Lower leg skin (tissue), 3 donors: ENCODE data around the gene CCDC34.

ENCODE experiments used
- POLR2A ChIP-seq, 2 donors: fragments of 450-650 bp; IDR thresholded peaks; one replicate each; pipeline ENCODE4 v1.6.1; 2016 to 2017; ENCODE audit warnings: antibody characterized with exemption in 2 of 2, mild to moderate bottlenecking in 1 of 2, moderate library complexity in 1 of 2
- TF ChIP-seq, protein P1 (sequence below), 3 donors: fragments of 450-650 bp; IDR thresholded peaks; one replicate each; pipeline ENCODE4 v1.5.1; 2016; ENCODE audit warnings: antibody characterized with exemption in 3 of 3, mild to moderate bottlenecking in 3 of 3, moderate library complexity in 2 of 3

DNA sequence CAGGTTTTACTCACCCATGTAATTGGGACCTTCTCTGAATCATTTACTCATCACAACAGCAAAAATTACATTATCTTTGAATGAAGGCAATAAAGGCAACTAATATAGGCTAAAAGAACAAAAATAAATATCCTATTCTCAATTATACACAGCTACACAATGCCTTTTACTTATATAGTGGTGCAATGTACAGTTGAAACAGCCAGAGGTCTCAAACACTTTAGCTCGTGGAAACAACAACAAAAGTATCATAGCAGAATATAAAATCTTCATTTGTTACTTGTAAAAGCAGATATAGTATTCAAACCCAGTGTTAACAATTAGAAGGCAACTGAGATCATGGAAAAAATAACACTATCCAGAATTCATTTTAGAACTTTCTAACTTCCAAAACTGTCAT is 20.6 kb upstream of the CCDC34 start:
- TF ChIP-seq, protein P1, sequence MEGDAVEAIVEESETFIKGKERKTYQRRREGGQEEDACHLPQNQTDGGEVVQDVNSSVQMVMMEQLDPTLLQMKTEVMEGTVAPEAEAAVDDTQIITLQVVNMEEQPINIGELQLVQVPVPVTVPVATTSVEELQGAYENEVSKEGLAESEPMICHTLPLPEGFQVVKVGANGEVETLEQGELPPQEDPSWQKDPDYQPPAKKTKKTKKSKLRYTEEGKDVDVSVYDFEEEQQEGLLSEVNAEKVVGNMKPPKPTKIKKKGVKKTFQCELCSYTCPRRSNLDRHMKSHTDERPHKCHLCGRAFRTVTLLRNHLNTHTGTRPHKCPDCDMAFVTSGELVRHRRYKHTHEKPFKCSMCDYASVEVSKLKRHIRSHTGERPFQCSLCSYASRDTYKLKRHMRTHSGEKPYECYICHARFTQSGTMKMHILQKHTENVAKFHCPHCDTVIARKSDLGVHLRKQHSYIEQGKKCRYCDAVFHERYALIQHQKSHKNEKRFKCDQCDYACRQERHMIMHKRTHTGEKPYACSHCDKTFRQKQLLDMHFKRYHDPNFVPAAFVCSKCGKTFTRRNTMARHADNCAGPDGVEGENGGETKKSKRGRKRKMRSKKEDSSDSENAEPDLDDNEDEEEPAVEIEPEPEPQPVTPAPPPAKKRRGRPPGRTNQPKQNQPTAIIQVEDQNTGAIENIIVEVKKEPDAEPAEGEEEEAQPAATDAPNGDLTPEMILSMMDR (IDR thresholded peaks at IDR 0.05) = no peak
- TF ChIP-seq POLR2A (IDR thresholded peaks at IDR 0.05) = no peak
